ENCODE results near the gene TNS1.

TNS1 gene

DNA sequence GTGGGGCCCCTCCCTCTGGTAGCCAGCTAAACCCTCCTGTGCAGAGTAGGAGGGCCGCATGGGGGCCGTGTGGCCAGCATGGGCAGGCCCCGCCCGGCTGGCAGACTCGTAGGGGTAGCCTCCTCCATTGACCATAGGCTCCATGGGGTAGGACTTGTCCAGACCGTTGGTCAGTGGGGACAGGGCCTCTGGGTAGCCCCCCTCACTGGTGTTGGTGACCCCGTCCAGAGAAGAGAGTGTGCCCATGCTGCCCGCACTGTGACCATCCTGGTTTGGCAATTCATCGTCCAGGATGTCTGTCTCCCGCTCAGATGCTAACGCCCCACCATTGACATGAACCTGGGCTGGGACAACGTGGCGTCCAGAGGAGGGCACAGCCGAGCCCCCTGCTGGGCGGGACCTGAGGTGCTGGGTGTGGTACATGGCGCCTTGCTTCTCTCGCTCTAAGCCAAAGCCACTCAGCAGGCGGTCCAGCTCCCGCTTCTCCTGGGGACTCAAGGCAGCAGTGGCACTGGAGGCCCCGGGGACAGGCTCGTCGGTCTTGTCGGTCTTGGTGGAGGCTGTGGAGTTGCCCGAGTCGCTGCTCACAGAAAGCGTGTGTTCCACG is 154.3 kb downstream of the TNS1 start:
- DNase-seq (ENCODE audit: low read depth), result no peak

- DNase-seq (ENCODE audit: low read depth), result no peak
Measured at GRCh38 chr2:217847552-217848350, 155.0 kb downstream of the TNS1 start.

DNA sequence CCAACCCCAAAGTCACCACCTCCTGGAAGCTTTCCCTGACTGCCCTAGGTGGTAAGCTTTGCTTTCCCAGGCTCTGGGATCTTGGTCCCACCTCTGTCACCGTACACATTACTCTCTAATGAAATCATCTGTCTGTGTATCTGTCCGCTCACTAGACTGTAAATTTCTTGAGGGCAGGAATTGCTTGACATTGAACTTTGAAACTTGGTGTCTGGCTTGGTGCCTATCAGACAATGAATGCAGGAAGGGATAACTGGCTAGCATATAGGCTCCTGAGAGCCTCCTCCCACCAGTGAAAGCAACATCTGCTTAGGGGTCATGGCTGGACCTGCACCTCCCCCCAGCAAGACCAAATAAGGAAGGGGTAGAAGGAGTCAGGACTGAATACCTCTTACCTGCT is 155.7 kb downstream of the TNS1 start:
- DNase-seq (ENCODE audit: low read depth), result no peak

GRCh38 chr2:217846321-217846743 is 156.5 kb downstream of the TNS1 start:
- no peak for DNase-seq (ENCODE audit: low read depth)

DNA sequence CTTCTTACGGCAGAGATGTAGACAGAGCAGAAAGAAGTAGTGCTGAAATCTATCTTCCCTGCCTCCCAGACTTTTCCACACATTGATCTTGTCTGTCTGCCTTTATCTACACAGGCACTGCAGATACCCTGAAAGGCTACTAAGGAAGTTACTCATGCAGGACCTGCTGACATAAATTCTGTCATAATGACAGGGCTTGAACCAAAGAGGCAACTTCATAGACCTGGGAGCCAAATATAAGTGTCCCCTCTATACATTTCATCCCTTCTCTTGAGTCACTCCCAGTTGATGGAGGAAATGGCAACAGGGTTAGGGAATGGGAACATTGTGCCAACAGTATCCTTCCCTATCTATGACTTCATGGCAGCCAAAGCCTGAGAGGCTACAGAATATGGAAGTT is 157.5 kb downstream of the TNS1 start:
- no peak for DNase-seq (ENCODE audit: low read depth)

DNA sequence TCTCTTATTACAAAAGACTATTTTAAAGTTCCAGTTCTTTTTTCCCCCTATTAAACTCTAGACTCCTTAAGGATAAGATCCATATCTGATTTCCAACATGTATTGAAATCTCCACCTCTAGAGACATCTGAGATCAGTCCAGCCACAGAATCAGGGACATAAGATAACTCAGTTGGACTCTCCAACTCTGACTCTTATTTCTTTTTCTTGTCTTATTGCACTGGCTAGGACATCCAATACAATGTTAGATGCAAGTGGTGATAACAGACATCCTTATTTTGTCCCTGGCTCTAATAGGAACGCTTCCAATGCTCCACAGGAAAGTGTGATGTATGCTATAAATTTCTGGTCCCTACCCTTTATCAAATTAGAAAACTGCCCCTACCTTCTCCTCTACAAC is 158.1 kb downstream of the TNS1 start:
- no peak for DNase-seq (ENCODE audit: low read depth)

GRCh38 chr2:217843324-217843723 is 159.5 kb downstream of the TNS1 start:
- DNase-seq (ENCODE audit: low read depth), result no peak

DNA sequence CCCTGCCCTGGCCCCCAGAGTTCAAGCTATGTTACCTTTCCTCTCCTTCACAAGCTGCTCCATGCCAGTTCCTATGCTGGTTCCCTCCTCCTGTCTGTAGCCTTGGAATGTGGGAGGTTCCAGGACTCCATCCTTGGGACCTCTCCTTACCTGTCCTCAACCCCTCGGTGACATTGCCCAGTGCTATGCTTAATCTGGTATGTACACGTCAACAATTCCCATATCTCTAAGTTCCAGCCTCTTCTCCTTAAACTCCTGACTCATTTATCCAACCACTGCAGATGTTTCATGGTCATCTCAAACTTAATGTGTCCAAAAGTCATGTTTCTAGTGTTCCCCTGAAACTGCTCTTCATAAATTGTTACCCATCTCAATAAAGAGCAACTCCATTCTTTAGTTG is 160.8 kb downstream of the TNS1 start:
- DNase-seq (ENCODE audit: low read depth), result no peak

- no peak for DNase-seq (ENCODE audit: low read depth)
Measured at GRCh38 chr2:217840522-217840921, 162.3 kb downstream of the TNS1 start.

DNA sequence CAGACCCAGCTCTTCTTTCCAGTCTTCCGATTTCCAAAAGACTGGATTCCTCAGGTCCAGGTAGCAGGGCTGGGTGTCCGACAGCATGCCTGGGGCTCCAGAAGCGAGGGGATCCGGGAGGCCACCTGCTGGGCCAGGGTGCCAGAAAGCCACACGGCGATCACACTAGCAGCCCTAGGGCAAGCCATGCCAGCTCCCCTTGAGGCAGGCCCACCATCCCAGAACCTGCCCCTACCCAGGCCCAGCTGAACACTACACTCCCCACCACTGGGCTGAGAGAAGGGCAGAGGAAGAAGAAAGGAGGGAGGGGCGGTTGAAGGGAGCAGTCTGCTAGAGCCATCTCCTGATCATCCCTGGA is 163.1 kb downstream of the TNS1 start:
- DNase-seq (ENCODE audit: low read depth), result no peak

- DNase-seq (ENCODE audit: low read depth), result no peak
Measured at GRCh38 chr2:217839073-217839749, 163.6 kb downstream of the TNS1 start.

- DNase-seq (ENCODE audit: low read depth), result no peak
Measured at GRCh38 chr2:217838409-217838831, 164.4 kb downstream of the TNS1 start.

DNA sequence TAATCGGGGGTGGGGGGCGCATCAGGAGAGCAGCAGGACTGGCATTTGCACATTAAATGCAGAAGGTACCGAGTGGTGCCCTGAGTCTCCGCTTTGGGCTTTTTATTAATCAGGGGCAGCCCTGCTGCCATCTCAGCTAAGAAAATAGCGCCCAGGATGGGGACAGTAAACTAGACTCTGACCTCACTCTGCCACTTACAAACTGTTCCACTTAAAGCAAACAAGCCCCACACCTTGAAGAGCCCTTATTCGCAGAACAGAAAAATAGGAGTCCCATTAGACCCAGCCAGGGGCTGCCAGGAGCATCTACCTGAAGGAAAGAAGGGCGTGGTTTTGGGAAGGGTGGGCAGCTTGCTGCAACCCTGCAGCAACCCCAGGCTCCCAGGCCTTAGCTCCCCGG is 165.3 kb downstream of the TNS1 start:
- no peak for DNase-seq (ENCODE audit: low read depth)

DNA sequence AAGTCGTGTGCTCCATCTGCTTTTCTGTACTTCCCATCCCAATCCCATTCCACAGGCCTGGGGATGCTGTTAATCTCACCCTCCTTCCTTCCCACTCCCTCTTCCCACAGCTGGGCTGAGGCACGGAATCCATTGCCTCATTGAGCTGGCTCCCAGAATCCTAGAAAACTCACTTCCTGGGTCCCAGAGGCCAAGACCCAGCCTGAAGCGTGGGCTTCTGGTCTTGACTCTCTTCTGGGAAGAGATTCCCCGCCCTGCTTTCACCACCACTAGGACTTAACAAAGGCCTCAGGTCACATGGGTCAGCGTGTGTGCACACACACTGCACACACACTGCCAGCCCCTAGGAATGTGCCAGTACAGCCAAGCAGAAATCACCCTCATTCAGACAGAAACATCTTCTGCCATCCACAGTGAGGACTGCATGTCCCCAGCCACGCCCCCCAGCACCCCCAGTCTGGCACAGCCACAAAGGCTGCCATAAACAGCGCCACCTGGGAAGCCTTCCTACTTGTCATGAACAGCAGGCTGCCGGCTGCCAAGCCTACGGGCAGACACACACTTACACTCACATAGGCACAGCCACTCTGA is 165.8 kb downstream of the TNS1 start:
- no peak for DNase-seq (ENCODE audit: low read depth)

DNA sequence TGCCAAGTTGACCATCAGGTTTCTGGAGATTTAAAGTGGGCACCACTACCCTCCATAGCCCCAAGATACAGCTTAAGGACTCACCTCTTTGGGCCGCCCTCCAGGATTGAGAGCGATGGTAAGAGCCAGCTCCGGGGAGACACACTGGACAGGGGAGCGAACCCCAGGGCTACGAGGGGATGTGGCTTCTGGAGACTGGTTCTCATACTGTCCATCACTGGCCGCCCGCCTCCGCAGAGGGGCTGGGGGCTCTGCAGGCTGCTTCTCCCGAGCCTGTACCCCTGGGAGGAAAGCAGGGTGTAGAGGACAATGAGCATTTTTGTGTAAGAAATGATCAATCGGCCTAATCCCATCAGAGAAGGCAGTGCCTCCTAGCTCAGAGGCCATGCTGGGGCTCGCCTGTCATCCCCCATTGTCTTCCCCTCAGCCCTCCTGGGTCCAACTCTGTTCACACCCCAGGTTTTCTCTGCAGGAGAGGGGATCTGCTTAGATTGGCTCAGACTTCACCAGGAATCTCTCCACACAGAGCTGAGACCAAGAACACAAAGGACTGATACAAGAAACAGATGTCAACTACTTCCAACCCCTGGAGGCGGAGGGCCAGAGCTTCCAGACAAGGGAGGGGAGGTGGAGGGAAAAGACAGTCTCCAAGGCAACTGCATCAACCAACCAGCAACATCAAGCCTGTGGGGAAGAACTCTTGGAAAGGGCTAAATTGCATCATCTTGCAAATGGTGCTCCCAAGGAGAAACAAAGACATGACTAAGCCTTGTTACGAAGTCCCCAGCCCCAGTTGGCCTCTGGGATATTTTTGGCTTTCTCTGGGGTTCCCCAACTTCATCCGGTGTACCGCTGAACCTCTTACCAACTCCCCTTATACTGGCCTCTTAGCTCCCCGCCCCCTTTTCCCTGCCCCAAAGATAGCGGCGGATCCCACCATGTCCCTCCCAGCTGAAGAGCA is 166.6 kb downstream of the TNS1 start:
- DNase-seq (ENCODE audit: low read depth), result no peak

DNA sequence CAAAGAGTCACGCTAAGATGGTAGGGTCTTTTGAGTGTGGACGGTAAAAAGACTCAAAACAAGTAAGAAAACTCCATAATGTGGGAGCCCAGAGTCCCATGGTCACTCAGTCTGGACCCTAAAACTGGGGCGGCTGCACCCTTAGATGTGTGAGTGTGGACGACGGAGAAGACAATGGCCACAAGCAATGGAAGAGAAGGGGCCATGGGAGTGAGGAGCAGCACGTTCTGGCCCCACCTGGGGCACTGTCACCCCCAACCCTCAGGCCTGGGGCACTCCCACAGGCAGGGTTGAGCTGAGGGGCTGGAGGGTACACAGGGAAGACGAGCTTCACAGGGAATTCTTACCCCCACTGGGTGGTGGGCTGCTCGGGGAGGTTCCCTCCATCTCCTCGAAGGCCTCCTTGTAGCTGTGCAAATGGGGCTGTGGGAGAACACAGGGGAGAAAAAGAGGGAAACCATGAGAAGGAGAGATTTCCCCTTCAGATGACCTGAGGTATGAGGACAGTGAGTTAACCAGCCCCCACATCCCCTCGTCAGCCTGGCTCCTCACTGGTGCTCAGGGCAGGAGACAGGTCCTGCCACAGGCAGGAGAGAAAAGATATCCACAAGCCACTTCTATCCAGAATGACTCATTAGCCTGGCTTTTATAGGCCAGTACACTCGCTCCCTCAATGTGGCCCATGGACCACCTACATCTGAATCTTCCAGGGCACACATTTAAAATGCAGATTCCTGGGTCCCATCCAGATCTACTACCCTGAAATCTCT is 167.9 kb downstream of the TNS1 start:
- no peak for DNase-seq (ENCODE audit: low read depth)

GRCh38 chr2:217834057-217834620 is 168.7 kb downstream of the TNS1 start:
- no peak for DNase-seq (ENCODE audit: low read depth)

GRCh38 chr2:217833439-217833838 is 169.4 kb downstream of the TNS1 start:
- no peak for DNase-seq (ENCODE audit: low read depth)

GRCh38 chr2:217832987-217833386 is 169.8 kb downstream of the TNS1 start:
- DNase-seq (ENCODE audit: low read depth), result no peak

DNA sequence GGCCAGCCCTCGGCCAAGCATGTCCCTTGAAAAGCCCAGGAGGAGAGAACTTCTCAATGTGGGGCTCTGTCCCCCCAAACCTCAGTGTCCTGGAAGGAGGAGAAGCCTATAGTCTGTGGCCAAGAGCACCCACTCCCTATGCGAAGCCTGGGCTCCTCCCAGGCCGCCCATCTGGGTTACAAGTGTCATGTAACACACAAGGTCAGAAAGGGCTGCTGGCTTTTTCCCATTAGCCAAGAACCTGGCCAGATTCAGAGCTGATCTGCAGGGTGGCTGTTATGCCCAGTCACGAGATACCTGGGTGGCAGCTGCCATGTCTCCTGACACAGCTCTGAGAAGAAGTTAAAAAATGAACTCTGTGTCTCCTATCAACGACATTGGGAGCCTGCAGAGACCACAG is 170.7 kb downstream of the TNS1 start:
- no peak for DNase-seq (ENCODE audit: low read depth)

DNA sequence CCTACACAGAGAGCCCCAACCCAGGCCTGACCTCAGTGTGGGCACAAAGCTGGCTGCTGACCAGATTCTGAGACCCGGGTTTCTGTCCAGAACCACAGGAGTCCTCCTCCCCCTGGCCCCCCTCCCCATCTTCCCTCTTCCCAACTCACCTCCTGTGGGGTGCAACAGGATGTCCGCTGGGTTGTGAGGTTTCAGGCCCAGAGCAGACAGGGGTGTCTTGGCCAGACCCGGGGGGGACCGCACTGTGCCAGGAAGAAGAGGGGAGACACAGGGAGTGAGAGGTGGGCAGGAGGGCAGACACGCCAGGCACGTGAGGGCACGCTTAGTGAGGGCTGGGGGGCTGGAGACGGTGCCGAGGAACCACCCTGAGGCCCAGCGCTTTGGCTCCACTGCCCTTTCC is 171.5 kb downstream of the TNS1 start:
- no peak for DNase-seq (ENCODE audit: low read depth)
